ENCODE results near the gene WDR38. TPM values are rescaled to one million over a fixed set of nuclear protein-coding genes. Genes with fewer than 3 reads are reported as not detected.

WDR38 gene
- total and polyA plus RNA-seq, 4 donors: not detected

- WGBS: 70% methylated on average over 4 of the region's 4 CpGs
- DNase-seq (ENCODE audit: low spot score): no peak
- H3K27ac ChIP-seq (ENCODE audit: low read depth in 1 of 2, low read length in 2 of 2): no peak overlapping the region
Observed at GRCh38 chr9:124830593-124830992, 22.7 kb upstream of the WDR38 start.

More at GRCh38 chr9:124830593-124830992, 22.7 kb upstream of the WDR38 start:
- H3K36me3 ChIP-seq (ENCODE audit: control insufficient read depth in 4 of 4, insufficient read depth in 3 of 4, low read depth in 1 of 4, low read length in 3 of 4): no peaks in the 10 kb centered on the region
- H3K9ac ChIP-seq (ENCODE audit: low read depth in 1 of 2, low read length in 2 of 2): no peak overlapping the region
- no peaks in the 10 kb centered on the region for H3K9me3 ChIP-seq (ENCODE audit: control insufficient read depth in 4 of 4, low read length in 3 of 4)
- H3K27me3 ChIP-seq (ENCODE audit: control insufficient read depth in 4 of 4, insufficient read depth in 4 of 4, low read length in 3 of 4): no peaks in the 10 kb centered on the region
- peaks cover 0 to 4% (median 0%) of the 10 kb centered on the region in 4 donors for H3K4me1 ChIP-seq (ENCODE audit: control insufficient read depth in 4 of 4, insufficient read depth in 4 of 4, low read length in 3 of 4)
- no peak for TF ChIP-seq MAX (IDR thresholded peaks at IDR 0.05)
- no peak for TF ChIP-seq HNF4G (IDR thresholded peaks at IDR 0.05)
- TF ChIP-seq FOXA2 (IDR thresholded peaks at IDR 0.05): no peak
- TF ChIP-seq RAD21 (IDR thresholded peaks at IDR 0.05): no peak
- TF ChIP-seq JUND (IDR thresholded peaks at IDR 0.05): no peak
- no peak for TF ChIP-seq REST (IDR thresholded peaks at IDR 0.05)
- TF ChIP-seq EGR1 (IDR thresholded peaks at IDR 0.05; ENCODE audit: low read depth in 2 of 2): no peak
- TF ChIP-seq ZBTB33 (IDR thresholded peaks at IDR 0.05): no peak
- no peak for TF ChIP-seq TAF1 (conservative IDR thresholded peaks at IDR 0.05)
- no peak for TF ChIP-seq CTCF (IDR thresholded peaks at IDR 0.05; ENCODE audit: low read depth, low read length, missing input control)
- TF ChIP-seq HNF4A (conservative IDR thresholded peaks at IDR 0.05): no peak
- no peak for TF ChIP-seq FOXA1 (IDR thresholded peaks at IDR 0.05)
- no peak for TF ChIP-seq YY1 (IDR thresholded peaks at IDR 0.05)
- TF ChIP-seq ATF3 (IDR thresholded peaks at IDR 0.05): no peak
- no peak for TF ChIP-seq GABPA (IDR thresholded peaks at IDR 0.05 in 1 of 2, conservative IDR thresholded peaks at IDR 0.05 in 1 of 2)
- TF ChIP-seq SP1 (IDR thresholded peaks at IDR 0.05): no peak
- TF ChIP-seq RXRA (IDR thresholded peaks at IDR 0.05): no peak
- no peak for TF ChIP-seq NR2F2 (IDR thresholded peaks at IDR 0.05)
- H3K4me3 ChIP-seq (ENCODE audit: low read depth in 1 of 3, low read length in 3 of 3): no peak overlapping the region

Measured in liver (tissue), 9 donors.